Fibroblast of pulmonary artery (primary cell): Measurements from ENCODE around the gene TMEM213.
"Not testable (repeated sequence)": the region's sequence is repeated elsewhere in the genome, so short reads cannot be mapped to it uniquely, and the experiment has no call there.

Source experiments
- DNase-seq: peaks from one replicate; pipeline ENCODE4 v3.0.0-alpha.2; 2010; ENCODE audit warnings: low read depth
- H3K4me3 ChIP-seq: replicated peaks from 2 replicates; pipeline ENCODE4 v1.5.1; 2011; ENCODE audit warnings: low read depth, mild to moderate bottlenecking, control low read depth, low read length, moderate library complexity
- CTCF ChIP-seq: IDR thresholded peaks from 2 replicates; pipeline ENCODE4 v1.5.1; 2011; ENCODE audit warnings: mild to moderate bottlenecking, control low read depth, low read length, inconsistent platforms; ENCODE audit errors: missing control alignments

Gene TMEM213

GRCh38 chr7:138809346-138809745 is 11.6 kb downstream of the TMEM213 start:
- no peak for DNase-seq
- no peak overlapping the region for H3K4me3 ChIP-seq
- no peak for TF ChIP-seq CTCF

- not testable (repeated sequence) for H3K4me3 ChIP-seq, DNase-seq
Measured at GRCh38 chr7:138811327-138811726, 13.5 kb downstream of the TMEM213 start.

GRCh38 chr7:138813945-138814344 is 16.2 kb downstream of the TMEM213 start:
- DNase-seq: no peak
- TF ChIP-seq CTCF: no peak
- H3K4me3 ChIP-seq: no peak overlapping the region

- DNase-seq: no peak
- no peak overlapping the region for H3K4me3 ChIP-seq
- TF ChIP-seq CTCF: no peak
Measured at GRCh38 chr7:138814816-138815332, 17.1 kb downstream of the TMEM213 start.

- H3K4me3 ChIP-seq: no peak overlapping the region
- TF ChIP-seq CTCF: no peak
- no peak for DNase-seq
Measured at GRCh38 chr7:138816650-138817049, 18.9 kb downstream of the TMEM213 start.

- TF ChIP-seq CTCF: no peak
Measured at GRCh38 chr7:138819625-138820024, 21.8 kb downstream of the TMEM213 start.

GRCh38 chr7:138821912-138822311 is 24.1 kb downstream of the TMEM213 start:
- DNase-seq: no peak
- no peak overlapping the region for H3K4me3 ChIP-seq
- TF ChIP-seq CTCF: no peak

More at GRCh38 chr7:138819625-138820024, 21.8 kb downstream of the TMEM213 start:
- no peak for DNase-seq
- no peak overlapping the region for H3K4me3 ChIP-seq
